GM19395 (cell line): ENCODE measurements around the gene FZD2.
"Not testable (repeated sequence)": the region's sequence is repeated elsewhere in the genome, so short reads cannot be mapped to it uniquely, and the experiment has no call there.

Source experiments
- ATAC-seq: cut with Tn5 transposase; IDR thresholded peaks from one replicate; pipeline ENCODE4 v1.9.1; 2021; ENCODE audit warnings: mild to moderate bottlenecking, moderate library complexity; ENCODE audit not compliant: unreplicated experiment

The FZD2 gene

GRCh38 chr17:44556832-44557606 lies at the start of gene FZD2:
Gene FZD2 (plus strand): TSS chr17:44557484. CDS start chr17:44557689, 205 bp downstream.
- no peak for ATAC-seq

- not testable (repeated sequence) for ATAC-seq
Measured at GRCh38 chr17:44511241-44512134, 45.8 kb upstream of the FZD2 start.

GRCh38 chr17:44518032-44518431 lies 39.3 kb upstream of the FZD2 start:
- ATAC-seq, result no peak

GRCh38 chr17:44522883-44523671 lies 34.2 kb upstream of the FZD2 start:
- ATAC-seq, result no peak

- ATAC-seq, result no peak
Measured at GRCh38 chr17:44523672-44523972, 33.7 kb upstream of the FZD2 start.

GRCh38 chr17:44527102-44527501 lies 30.2 kb upstream of the FZD2 start:
- ATAC-seq, result no peak

- no peak for ATAC-seq
Measured at GRCh38 chr17:44527954-44528353, 29.3 kb upstream of the FZD2 start.

- ATAC-seq, result no peak
Measured at GRCh38 chr17:44529864-44530263, 27.4 kb upstream of the FZD2 start.

- no peak for ATAC-seq
Measured at GRCh38 chr17:44530896-44531418, 26.3 kb upstream of the FZD2 start.

- ATAC-seq, result no peak
Measured at GRCh38 chr17:44533533-44534246, 23.6 kb upstream of the FZD2 start.

GRCh38 chr17:44536090-44536953 lies 21.0 kb upstream of the FZD2 start:
- no peak for ATAC-seq

- ATAC-seq, result not testable (repeated sequence)
Measured at GRCh38 chr17:44537922-44538321, 19.4 kb upstream of the FZD2 start.

- ATAC-seq, result no peak
Measured at GRCh38 chr17:44539673-44540072, 17.6 kb upstream of the FZD2 start.

GRCh38 chr17:44540246-44541084 lies 16.8 kb upstream of the FZD2 start:
- no peak for ATAC-seq

GRCh38 chr17:44541884-44542581 lies 15.3 kb upstream of the FZD2 start:
- ATAC-seq, result no peak

GRCh38 chr17:44543213-44543904 lies 13.9 kb upstream of the FZD2 start:
- ATAC-seq, result no peak

- ATAC-seq, result no peak
Measured at GRCh38 chr17:44543905-44544523, 13.3 kb upstream of the FZD2 start.
